Measurements from ENCODE around the gene C9orf152. TPM values are rescaled to one million over a fixed set of nuclear protein-coding genes. Genes with fewer than 3 reads are reported as not detected.

The C9orf152 gene
- total and polyA plus RNA-seq, 2 of the 13 experiments (the other 11 are each of a cell fraction or from before 2014, with no cell fraction given): 0.24 to 0.48 TPM

- peaks cover 73% of the 10 kb centered on the region for H3K4me1 ChIP-seq (ENCODE audit: insufficient read depth, low read length)
- peak; percentile 84 for ATAC-seq
- TF ChIP-seq ZNF614 (CRISPR knock-in tag; IDR thresholded peaks at IDR 0.05; ENCODE audit: borderline replicate concordance): peak; percentile 81; the same call in 1 of the 2 replicates
- TF ChIP-seq KDM1A (CRISPR knock-in tag; IDR thresholded peaks at IDR 0.05): peak; percentile 57; the same call in 1 of the 2 replicates
- TF ChIP-seq RFX5 (IDR thresholded peaks at IDR 0.05; ENCODE audit: low read depth, low read length): peak; percentile 95
- TF ChIP-seq CBX5 (CRISPR knock-in tag; IDR thresholded peaks at IDR 0.05; ENCODE audit: borderline replicate concordance): peak; percentile 17; the same call in 1 of the 2 replicates
- 0 out of 2 replicates have a peak, but pooled peaks have one; percentile 32 for TF ChIP-seq ZNF337 (CRISPR knock-in tag; IDR thresholded peaks at IDR 0.05; ENCODE audit: borderline replicate concordance, low read depth)
- TF ChIP-seq ERF (CRISPR knock-in tag; IDR thresholded peaks at IDR 0.05): peak; percentile 80; the same call in 1 of the 2 replicates
- no peak for TF ChIP-seq ATRX (CRISPR knock-in tag; IDR thresholded peaks at IDR 0.05; ENCODE audit: borderline replicate concordance)
- TF ChIP-seq NFIC (IDR thresholded peaks at IDR 0.05; ENCODE audit: low read length): peak; percentile 88
- TF ChIP-seq, protein P1, sequence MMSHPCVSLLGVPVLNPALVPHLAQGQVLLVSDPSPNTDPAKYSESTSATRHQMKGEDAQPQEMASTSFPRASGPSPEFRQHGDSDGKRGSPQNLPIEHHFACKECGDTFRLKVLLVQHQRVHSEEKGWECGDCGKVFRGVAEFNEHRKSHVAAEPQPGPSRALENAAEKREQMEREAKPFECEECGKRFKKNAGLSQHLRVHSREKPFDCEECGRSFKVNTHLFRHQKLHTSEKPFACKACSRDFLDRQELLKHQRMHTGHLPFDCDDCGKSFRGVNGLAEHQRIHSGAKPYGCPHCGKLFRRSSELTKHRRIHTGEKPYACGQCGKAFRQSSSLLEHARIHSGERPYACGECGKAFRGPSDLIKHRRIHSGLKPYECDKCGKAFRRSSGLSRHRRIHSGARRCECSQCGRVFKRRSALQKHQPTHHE (CRISPR knock-in tag; IDR thresholded peaks at IDR 0.05; ENCODE audit: borderline replicate concordance): 0 out of 2 replicates have a peak, but pooled peaks have one; percentile 26
- 0 out of 2 replicates have a peak, but pooled peaks have one; percentile 14 for TF ChIP-seq ZNF788 (CRISPR knock-in tag; IDR thresholded peaks at IDR 0.05; ENCODE audit: borderline replicate concordance)
- peak; percentile 94 for TF ChIP-seq RCOR2 (CRISPR knock-in tag; IDR thresholded peaks at IDR 0.05)
- TF ChIP-seq, protein P2, sequence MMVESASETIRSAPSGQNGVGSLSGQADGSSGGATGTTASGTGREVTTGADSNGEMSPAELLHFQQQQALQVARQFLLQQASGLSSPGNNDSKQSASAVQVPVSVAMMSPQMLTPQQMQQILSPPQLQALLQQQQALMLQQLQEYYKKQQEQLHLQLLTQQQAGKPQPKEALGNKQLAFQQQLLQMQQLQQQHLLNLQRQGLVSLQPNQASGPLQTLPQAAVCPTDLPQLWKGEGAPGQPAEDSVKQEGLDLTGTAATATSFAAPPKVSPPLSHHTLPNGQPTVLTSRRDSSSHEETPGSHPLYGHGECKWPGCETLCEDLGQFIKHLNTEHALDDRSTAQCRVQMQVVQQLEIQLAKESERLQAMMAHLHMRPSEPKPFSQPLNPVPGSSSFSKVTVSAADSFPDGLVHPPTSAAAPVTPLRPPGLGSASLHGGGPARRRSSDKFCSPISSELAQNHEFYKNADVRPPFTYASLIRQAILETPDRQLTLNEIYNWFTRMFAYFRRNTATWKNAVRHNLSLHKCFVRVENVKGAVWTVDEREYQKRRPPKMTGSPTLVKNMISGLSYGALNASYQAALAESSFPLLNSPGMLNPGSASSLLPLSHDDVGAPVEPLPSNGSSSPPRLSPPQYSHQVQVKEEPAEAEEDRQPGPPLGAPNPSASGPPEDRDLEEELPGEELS (CRISPR knock-in tag; IDR thresholded peaks at IDR 0.05): peak; percentile 86
- TF ChIP-seq, protein P3, sequence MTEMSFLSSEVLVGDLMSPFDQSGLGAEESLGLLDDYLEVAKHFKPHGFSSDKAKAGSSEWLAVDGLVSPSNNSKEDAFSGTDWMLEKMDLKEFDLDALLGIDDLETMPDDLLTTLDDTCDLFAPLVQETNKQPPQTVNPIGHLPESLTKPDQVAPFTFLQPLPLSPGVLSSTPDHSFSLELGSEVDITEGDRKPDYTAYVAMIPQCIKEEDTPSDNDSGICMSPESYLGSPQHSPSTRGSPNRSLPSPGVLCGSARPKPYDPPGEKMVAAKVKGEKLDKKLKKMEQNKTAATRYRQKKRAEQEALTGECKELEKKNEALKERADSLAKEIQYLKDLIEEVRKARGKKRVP (CRISPR knock-in tag; IDR thresholded peaks at IDR 0.05): peak in 1 of 2 experiments; percentile 65; a peak in 2 of 4 replicates
- no peak for TF ChIP-seq ZNF841 (CRISPR knock-in tag; IDR thresholded peaks at IDR 0.05; ENCODE audit: borderline replicate concordance)
- TF ChIP-seq, protein P4, sequence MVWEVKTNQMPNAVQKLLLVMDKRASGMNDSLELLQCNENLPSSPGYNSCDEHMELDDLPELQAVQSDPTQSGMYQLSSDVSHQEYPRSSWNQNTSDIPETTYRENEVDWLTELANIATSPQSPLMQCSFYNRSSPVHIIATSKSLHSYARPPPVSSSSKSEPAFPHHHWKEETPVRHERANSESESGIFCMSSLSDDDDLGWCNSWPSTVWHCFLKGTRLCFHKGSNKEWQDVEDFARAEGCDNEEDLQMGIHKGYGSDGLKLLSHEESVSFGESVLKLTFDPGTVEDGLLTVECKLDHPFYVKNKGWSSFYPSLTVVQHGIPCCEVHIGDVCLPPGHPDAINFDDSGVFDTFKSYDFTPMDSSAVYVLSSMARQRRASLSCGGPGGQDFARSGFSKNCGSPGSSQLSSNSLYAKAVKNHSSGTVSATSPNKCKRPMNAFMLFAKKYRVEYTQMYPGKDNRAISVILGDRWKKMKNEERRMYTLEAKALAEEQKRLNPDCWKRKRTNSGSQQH (CRISPR knock-in tag; IDR thresholded peaks at IDR 0.05; ENCODE audit: low read depth): 0 out of 2 replicates have a peak, but pooled peaks have one; percentile 18
- no peak for TF ChIP-seq KLF13 (CRISPR knock-in tag; IDR thresholded peaks at IDR 0.05)
- TF ChIP-seq ZNF232 (CRISPR knock-in tag; IDR thresholded peaks at IDR 0.05; ENCODE audit: borderline replicate concordance): no peak
Observed at GRCh38 chr9:110180511-110181434, 27.2 kb downstream of the C9orf152 start.

More at GRCh38 chr9:110180511-110181434, 27.2 kb downstream of the C9orf152 start:
- intact Hi-C loops (cut with micrococcal nuclease; ENCODE audit: unreplicated experiment): loop anchor here (2.0 kb wide), 1 partner anchor 434 kb away; no protein-coding TSS in a partner anchor
- no peaks in the 10 kb centered on the region for H4K20me1 ChIP-seq (ENCODE audit: insufficient read depth, low read length)
- peak overlapping the region; percentile 68 for H3K27ac ChIP-seq (ENCODE audit: extremely low read length, insufficient read depth, low read length)
- BruUV-seq (replicated peaks): no TSS peak
- ChIA-PET POLR2A (interaction anchor here (0.8 to 2.6 kb wide), 4 partner anchors 17 to 76 kb away, joined by 4 to 8 read pairs (median 4); partner anchors contain the start of gene TXN), CTCF (ENCODE audit: low intra/inter-chr PET ratio, low total read pairs) (no interaction called here)
- peak overlapping the region; percentile 23; the same call in 1 of the 2 replicates for H3K9ac ChIP-seq (ENCODE audit: insufficient read depth, low read depth, low read length)
- peak overlapping the region; percentile 38 for H3K4me2 ChIP-seq (ENCODE audit: low read depth, low read length)
- WGBS (ENCODE audit: low lambda C conversion rate): 22% methylated on average over 6 of the region's 7 CpGs
- no peaks in the 10 kb centered on the region for H3K9me3 ChIP-seq (ENCODE audit: low read length)
- H3K4me3 ChIP-seq (replicated peaks in 1 of 3; ENCODE audit: insufficient read depth in 1 of 3, low read depth in 2 of 3, low read length in 3 of 3): peak overlapping the region in 1 of 3 experiments; percentile 25; a peak in 2 of 6 replicates
- no peak overlapping the region for H2AFZ ChIP-seq (ENCODE audit: low read length)
- DNase-seq (ENCODE audit: low spot score) (peak; percentile 83), FAIRE-seq (peak; percentile 50)
- no peaks in the 10 kb centered on the region for H3K27me3 ChIP-seq (ENCODE audit: control insufficient read depth in 1 of 2, insufficient read depth in 2 of 2, low read length in 2 of 2)
- H3K36me3 ChIP-seq (replicated peaks in 1 of 2; ENCODE audit: control insufficient read depth in 1 of 2, insufficient read depth in 2 of 2, low read length in 2 of 2): no peaks in the 10 kb centered on the region
- in situ Hi-C loops (cut with HindIII; ENCODE audit: extremely low pct_ligation_motif_present, low pct_unique_long_range_greater_than_20kb): loop anchor here (5.0 kb wide), 4 partner anchors 37 to 442 kb away; partner anchors contain the start of gene TXN
- no peaks in the 10 kb centered on the region for H3K79me2 ChIP-seq (ENCODE audit: insufficient read depth, low read length)

Measured in HepG2 (cell line).